ENCODE data around the gene SPPL3.

- no peak for TF ChIP-seq POLR2A (IDR thresholded peaks at IDR 0.05)
- no peak for TF ChIP-seq CTCF (IDR thresholded peaks at IDR 0.05)
Measured at GRCh38 chr12:120784804-120785203, 119.4 kb downstream of the SPPL3 start.
